ENCODE data around the gene ANKRD63.

ANKRD63 gene

DNA sequence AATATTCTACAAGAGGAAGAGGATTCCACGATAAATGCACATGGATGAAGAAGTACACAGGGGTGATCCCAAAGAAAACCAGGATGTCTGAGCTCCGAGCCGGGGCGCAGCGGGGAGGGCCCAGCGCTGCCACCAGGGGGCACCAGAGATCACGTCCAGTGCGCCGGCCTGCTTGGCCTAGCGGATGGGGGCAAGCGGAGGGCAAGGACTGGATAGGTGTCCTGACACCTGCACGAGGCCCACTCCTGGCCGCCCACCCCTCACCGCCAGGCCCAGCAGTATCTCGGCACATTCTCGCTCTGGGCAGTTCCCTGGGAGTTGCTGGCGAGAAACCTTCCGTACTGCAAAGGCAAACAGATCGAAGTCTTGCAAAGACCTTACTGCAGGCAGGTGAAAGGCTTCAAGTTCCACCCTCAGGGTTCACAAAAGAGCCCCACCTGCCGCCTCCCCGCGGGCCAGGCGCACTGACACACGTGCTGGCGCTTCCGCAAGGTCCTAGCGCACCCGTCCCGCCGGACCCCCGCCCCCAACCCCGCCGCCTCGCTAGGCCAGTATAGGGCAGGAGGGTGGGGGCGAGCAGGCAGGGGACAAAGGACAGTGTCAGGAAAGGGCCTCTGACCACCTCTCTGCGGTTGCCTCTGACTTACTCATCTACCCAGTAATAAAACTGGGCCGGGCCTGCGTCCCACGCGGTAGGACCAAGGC is 3.3 kb downstream of the ANKRD63 start (continued):
- TF ChIP-seq, protein P1, sequence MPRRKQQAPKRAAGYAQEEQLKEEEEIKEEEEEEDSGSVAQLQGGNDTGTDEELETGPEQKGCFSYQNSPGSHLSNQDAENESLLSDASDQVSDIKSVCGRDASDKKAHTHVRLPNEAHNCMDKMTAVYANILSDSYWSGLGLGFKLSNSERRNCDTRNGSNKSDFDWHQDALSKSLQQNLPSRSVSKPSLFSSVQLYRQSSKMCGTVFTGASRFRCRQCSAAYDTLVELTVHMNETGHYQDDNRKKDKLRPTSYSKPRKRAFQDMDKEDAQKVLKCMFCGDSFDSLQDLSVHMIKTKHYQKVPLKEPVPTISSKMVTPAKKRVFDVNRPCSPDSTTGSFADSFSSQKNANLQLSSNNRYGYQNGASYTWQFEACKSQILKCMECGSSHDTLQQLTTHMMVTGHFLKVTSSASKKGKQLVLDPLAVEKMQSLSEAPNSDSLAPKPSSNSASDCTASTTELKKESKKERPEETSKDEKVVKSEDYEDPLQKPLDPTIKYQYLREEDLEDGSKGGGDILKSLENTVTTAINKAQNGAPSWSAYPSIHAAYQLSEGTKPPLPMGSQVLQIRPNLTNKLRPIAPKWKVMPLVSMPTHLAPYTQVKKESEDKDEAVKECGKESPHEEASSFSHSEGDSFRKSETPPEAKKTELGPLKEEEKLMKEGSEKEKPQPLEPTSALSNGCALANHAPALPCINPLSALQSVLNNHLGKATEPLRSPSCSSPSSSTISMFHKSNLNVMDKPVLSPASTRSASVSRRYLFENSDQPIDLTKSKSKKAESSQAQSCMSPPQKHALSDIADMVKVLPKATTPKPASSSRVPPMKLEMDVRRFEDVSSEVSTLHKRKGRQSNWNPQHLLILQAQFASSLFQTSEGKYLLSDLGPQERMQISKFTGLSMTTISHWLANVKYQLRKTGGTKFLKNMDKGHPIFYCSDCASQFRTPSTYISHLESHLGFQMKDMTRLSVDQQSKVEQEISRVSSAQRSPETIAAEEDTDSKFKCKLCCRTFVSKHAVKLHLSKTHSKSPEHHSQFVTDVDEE (CRISPR knock-in tag; IDR thresholded peaks at IDR 0.05): no peak
- TF ChIP-seq, protein P2, sequence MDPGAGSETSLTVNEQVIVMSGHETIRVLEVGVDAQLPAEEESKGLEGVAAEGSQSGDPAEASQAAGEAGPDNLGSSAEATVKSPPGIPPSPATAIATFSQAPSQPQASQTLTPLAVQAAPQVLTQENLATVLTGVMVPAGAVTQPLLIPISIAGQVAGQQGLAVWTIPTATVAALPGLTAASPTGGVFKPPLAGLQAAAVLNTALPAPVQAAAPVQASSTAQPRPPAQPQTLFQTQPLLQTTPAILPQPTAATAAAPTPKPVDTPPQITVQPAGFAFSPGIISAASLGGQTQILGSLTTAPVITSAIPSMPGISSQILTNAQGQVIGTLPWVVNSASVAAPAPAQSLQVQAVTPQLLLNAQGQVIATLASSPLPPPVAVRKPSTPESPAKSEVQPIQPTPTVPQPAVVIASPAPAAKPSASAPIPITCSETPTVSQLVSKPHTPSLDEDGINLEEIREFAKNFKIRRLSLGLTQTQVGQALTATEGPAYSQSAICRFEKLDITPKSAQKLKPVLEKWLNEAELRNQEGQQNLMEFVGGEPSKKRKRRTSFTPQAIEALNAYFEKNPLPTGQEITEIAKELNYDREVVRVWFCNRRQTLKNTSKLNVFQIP (CRISPR knock-in tag; IDR thresholded peaks at IDR 0.05; ENCODE audit: borderline replicate concordance, low read depth): no peak
- TF ChIP-seq, protein P3, sequence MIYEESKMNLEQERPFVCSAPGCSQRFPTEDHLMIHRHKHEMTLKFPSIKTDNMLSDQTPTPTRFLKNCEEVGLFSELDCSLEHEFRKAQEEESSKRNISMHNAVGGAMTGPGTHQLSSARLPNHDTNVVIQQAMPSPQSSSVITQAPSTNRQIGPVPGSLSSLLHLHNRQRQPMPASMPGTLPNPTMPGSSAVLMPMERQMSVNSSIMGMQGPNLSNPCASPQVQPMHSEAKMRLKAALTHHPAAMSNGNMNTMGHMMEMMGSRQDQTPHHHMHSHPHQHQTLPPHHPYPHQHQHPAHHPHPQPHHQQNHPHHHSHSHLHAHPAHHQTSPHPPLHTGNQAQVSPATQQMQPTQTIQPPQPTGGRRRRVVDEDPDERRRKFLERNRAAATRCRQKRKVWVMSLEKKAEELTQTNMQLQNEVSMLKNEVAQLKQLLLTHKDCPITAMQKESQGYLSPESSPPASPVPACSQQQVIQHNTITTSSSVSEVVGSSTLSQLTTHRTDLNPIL (CRISPR knock-in tag; IDR thresholded peaks at IDR 0.05; ENCODE audit: low read depth): no peak
- TF ChIP-seq TCF4 (CRISPR knock-in tag; IDR thresholded peaks at IDR 0.05; ENCODE audit: borderline replicate concordance): no peak
- no peak for TF ChIP-seq ZNF8 (CRISPR knock-in tag; IDR thresholded peaks at IDR 0.05)

DNA sequence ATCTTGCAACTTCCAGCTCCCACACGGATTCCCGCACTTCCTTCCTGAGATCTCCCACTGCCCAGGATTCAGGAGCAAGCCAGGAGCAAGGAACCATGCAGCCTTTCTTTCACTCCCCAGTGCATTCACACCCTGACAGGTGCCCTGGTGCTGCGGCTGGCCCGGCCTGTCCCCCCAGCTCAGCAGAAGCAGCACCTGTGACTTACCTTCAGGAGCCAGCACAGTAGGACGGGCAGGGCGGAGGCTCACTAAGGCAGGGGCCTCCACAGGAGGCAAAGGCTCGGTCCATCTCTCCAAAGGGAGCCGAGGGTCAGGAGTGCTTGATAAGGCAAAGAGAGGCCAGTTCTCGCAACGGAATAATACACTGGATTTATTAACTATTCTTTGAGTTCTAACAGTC is 4.8 kb downstream of the ANKRD63 start:
- no peak for TF ChIP-seq ZNF70 (CRISPR knock-in tag; IDR thresholded peaks at IDR 0.05)
- no peak for TF ChIP-seq ESRRG (CRISPR knock-in tag; IDR thresholded peaks at IDR 0.05)
- no peak for TF ChIP-seq BACH2 (CRISPR knock-in tag; IDR thresholded peaks at IDR 0.05; ENCODE audit: borderline replicate concordance)
- TF ChIP-seq ZFP3 (CRISPR knock-in tag; IDR thresholded peaks at IDR 0.05): no peak
- no peak for TF ChIP-seq PPARA (CRISPR knock-in tag; IDR thresholded peaks at IDR 0.05; ENCODE audit: borderline replicate concordance)
- TF ChIP-seq, protein P4, sequence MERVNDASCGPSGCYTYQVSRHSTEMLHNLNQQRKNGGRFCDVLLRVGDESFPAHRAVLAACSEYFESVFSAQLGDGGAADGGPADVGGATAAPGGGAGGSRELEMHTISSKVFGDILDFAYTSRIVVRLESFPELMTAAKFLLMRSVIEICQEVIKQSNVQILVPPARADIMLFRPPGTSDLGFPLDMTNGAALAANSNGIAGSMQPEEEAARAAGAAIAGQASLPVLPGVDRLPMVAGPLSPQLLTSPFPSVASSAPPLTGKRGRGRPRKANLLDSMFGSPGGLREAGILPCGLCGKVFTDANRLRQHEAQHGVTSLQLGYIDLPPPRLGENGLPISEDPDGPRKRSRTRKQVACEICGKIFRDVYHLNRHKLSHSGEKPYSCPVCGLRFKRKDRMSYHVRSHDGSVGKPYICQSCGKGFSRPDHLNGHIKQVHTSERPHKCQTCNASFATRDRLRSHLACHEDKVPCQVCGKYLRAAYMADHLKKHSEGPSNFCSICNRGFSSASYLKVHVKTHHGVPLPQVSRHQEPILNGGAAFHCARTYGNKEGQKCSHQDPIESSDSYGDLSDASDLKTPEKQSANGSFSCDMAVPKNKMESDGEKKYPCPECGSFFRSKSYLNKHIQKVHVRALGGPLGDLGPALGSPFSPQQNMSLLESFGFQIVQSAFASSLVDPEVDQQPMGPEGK (CRISPR knock-in tag; IDR thresholded peaks at IDR 0.05; ENCODE audit: borderline replicate concordance): no peak
- TF ChIP-seq, protein P1 (CRISPR knock-in tag; IDR thresholded peaks at IDR 0.05): no peak
- TF ChIP-seq ZC3H10 (CRISPR knock-in tag; IDR thresholded peaks at IDR 0.05): no peak
- TF ChIP-seq, protein P5, sequence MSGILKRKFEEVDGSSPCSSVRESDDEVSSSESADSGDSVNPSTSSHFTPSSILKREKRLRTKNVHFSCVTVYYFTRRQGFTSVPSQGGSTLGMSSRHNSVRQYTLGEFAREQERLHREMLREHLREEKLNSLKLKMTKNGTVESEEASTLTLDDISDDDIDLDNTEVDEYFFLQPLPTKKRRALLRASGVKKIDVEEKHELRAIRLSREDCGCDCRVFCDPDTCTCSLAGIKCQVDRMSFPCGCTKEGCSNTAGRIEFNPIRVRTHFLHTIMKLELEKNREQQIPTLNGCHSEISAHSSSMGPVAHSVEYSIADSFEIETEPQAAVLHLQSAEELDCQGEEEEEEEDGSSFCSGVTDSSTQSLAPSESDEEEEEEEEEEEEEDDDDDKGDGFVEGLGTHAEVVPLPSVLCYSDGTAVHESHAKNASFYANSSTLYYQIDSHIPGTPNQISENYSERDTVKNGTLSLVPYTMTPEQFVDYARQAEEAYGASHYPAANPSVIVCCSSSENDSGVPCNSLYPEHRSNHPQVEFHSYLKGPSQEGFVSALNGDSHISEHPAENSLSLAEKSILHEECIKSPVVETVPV (CRISPR knock-in tag; IDR thresholded peaks at IDR 0.05): no peak
- TF ChIP-seq TOX (CRISPR knock-in tag; IDR thresholded peaks at IDR 0.05; ENCODE audit: borderline replicate concordance): no peak
- TF ChIP-seq RARB (CRISPR knock-in tag; IDR thresholded peaks at IDR 0.05): no peak
- TF ChIP-seq ISL1 (CRISPR knock-in tag; IDR thresholded peaks at IDR 0.05): no peak
- TF ChIP-seq CSDC2 (CRISPR knock-in tag; IDR thresholded peaks at IDR 0.05): no peak
- TF ChIP-seq SNAI2 (CRISPR knock-in tag; IDR thresholded peaks at IDR 0.05): no peak
- TF ChIP-seq, protein P2 (CRISPR knock-in tag; IDR thresholded peaks at IDR 0.05; ENCODE audit: borderline replicate concordance, low read depth): no peak
- no peak for TF ChIP-seq GLIS3 (CRISPR knock-in tag; IDR thresholded peaks at IDR 0.05)
- no peak for TF ChIP-seq ARNTL (CRISPR knock-in tag; IDR thresholded peaks at IDR 0.05; ENCODE audit: borderline replicate concordance, low read depth)
- no peak for ATAC-seq

Measured in SK-N-SH treated with all-trans-retinoic acid at 6 μM for 48 hours (cell line).